HCT116 (cell line): ENCODE results near the gene SEC24D. TPM values are rescaled to one million over a fixed set of nuclear protein-coding genes. Genes with fewer than 3 reads are reported as not detected.
"Not testable (repeated sequence)": the region's sequence is repeated elsewhere in the genome, so short reads cannot be mapped to it uniquely, and the experiment has no call there.

ENCODE experiments used
- ATAC-seq: fragments of 200-7000 bp; cut with Tn5 transposase; 2 replicates; pipeline ENCODE4 v1.9.1; 2020; ENCODE audit warnings: mild to moderate bottlenecking, moderate library complexity
- BruUV-seq: library from RNA; stranded (reverse); fragments of 400-500 nt; replicated peaks from 2 replicates; lab custom pipeline; 2021; lab: Mats Ljungman, UMichigan
- CTCF ChIA-PET: fragments of 300-600 bp; sonication (Branson Sonifier 250); formaldehyde crosslinking; loops from one replicate; lab custom pipeline; 2021; ENCODE audit warnings: antibody characterized with exemption; lab: Charles Lee
- POLR2A ChIA-PET: fragments of 300-600, 350-600 bp; sonication (Branson Sonifier 250); formaldehyde crosslinking; loops from one replicate; lab custom pipeline; 2021; ENCODE audit warnings: antibody characterized with exemption; lab: Charles Lee
- RAD21 ChIA-PET, 2 experiments: fragments of 300-600 bp; sonication (Branson Sonifier 250); formaldehyde crosslinking; loops; one replicate each; lab custom pipeline; 2023; ENCODE audit warnings: low total read pairs in 2 of 2; ENCODE audit not compliant: uncharacterized antibody in 2 of 2, unreplicated experiment in 2 of 2, low non-redundant PET in 1 of 2; lab: Charles Lee
- DNase-seq: peaks from one replicate; pipeline ENCODE4 v3.0.0-alpha.2; 2010; ENCODE audit warnings: low read depth, low spot score
- H2AFZ ChIP-seq: fragments of 200-600 bp; shearing (Covaris generic), sonication (generic); 2 replicates; pipeline ENCODE4 v1.6.1; 2017; ENCODE audit warnings: low read depth, mixed run types, mixed read lengths, antibody characterized with exemption, low read length; ENCODE audit not compliant: poor library complexity, severe bottlenecking
- H3K27ac ChIP-seq: 2 replicates; pipeline ENCODE4 v1.5.1; 2012; ENCODE audit warnings: low read depth, low read length
- H3K27me3 ChIP-seq: fragments of 200-600 bp; sonication (generic); 2 replicates; pipeline ENCODE4 v1.6.1; 2016; ENCODE audit warnings: mixed run types, low read length, mixed read lengths; ENCODE audit not compliant: insufficient read depth
- H3K36me3 ChIP-seq, 2 experiments: fragments of 200-500 bp in 1 of 2; fragments of 200-600 bp in 1 of 2; sonication (Bioruptor generic) in 1 of 2; sonication (generic) in 1 of 2; 2 replicates each; pipeline versions ENCODE4 v1.5.1 to v1.6.1; 2014 to 2016; ENCODE audit warnings: low read length in 2 of 2, inconsistent platforms in 1 of 2, mixed read lengths in 1 of 2, mixed run types in 1 of 2; ENCODE audit not compliant: insufficient read depth in 2 of 2, control insufficient read depth in 1 of 2
- H3K4me1 ChIP-seq, 2 experiments: fragments of 200-600 bp in 1 of 2; sonication (generic) in 1 of 2; 2 replicates each; pipeline versions ENCODE4 v1.5.1 to v1.6.1; 2012 to 2017; ENCODE audit warnings: low read length in 2 of 2, inconsistent platforms in 1 of 2, mild to moderate bottlenecking in 1 of 2, mixed read lengths in 1 of 2, mixed run types in 1 of 2, moderate library complexity in 1 of 2; ENCODE audit not compliant: insufficient read depth in 2 of 2, control insufficient read depth in 1 of 2
- H3K4me2 ChIP-seq: fragments of 200-600 bp; sonication (generic); 2 replicates; pipeline ENCODE4 v1.6.1; 2017; ENCODE audit warnings: mixed run types, low read length, mixed read lengths
- H3K4me3 ChIP-seq, 2 experiments: fragments of 200-600 bp in 1 of 2; sonication (generic) in 1 of 2; replicated peaks in 1 of 2; 2 replicates each; pipeline ENCODE4 v1.5.1; 2011 to 2016; ENCODE audit warnings: low read length in 2 of 2, control low read depth in 1 of 2, low read depth in 1 of 2, mild to moderate bottlenecking in 1 of 2, mixed read lengths in 1 of 2, mixed run types in 1 of 2
- H3K79me2 ChIP-seq: fragments of 200-600 bp; sonication (generic); 2 replicates; pipeline ENCODE4 v1.6.1; 2017; ENCODE audit warnings: mild to moderate bottlenecking, mixed run types, low read length, moderate library complexity, mixed read lengths; ENCODE audit not compliant: insufficient read depth
- H3K9ac ChIP-seq: fragments of 200-600 bp; sonication (generic); 2 replicates; pipeline ENCODE4 v1.6.1; 2016; ENCODE audit warnings: low read length, mixed read lengths
- H3K9me2 ChIP-seq: fragments of 200-600 bp; sonication (generic), shearing (Covaris generic); 2 replicates; pipeline ENCODE4 v1.6.1; 2017; ENCODE audit warnings: mixed run types, mild to moderate bottlenecking, moderate library complexity; ENCODE audit not compliant: insufficient read depth
- H3K9me3 ChIP-seq, 2 experiments: fragments of 200-500 bp in 1 of 2; fragments of 200-600 bp in 1 of 2; sonication (Bioruptor generic) in 1 of 2; sonication (generic) in 1 of 2; 2 replicates each; pipeline ENCODE4 v1.6.1; 2014 to 2017; ENCODE audit warnings: low read length in 2 of 2, mixed read lengths in 2 of 2, inconsistent platforms in 1 of 2, low read depth in 1 of 2, mild to moderate bottlenecking in 1 of 2, mixed run types in 1 of 2, moderate library complexity in 1 of 2; ENCODE audit not compliant: control insufficient read depth in 1 of 2, insufficient read depth in 1 of 2
- H4K20me1 ChIP-seq: fragments of 200-600 bp; sonication (generic), shearing (Covaris generic); 2 replicates; pipeline ENCODE4 v1.6.1; 2017; ENCODE audit warnings: mixed run types, mild to moderate bottlenecking, moderate library complexity; ENCODE audit not compliant: insufficient read depth
- intact Hi-C: fragments of 100-400 bp; cut with micrococcal nuclease; formaldehyde crosslinking; loops from 2 replicates; pipeline ENCODE4 v1.10.0; 2022
- total RNA-seq: library from RNA; stranded (reverse); gene quantifications from one replicate; pipeline ENCODE4 v1.2.1, GENCODE V29; 2021; ENCODE audit not compliant: unreplicated experiment

SEC24D gene
- total RNA-seq, 1 experiment from 2014 or later, result 28.5 TPM

GRCh38 chr4:118777649-118778048, 58.3 kb downstream of the SEC24D start:
- H3K27me3 ChIP-seq, H3K4me2 ChIP-seq, BruUV-seq, RAD21 ChIA-PET, intact Hi-C loops, H3K9me2 ChIP-seq, DNase-seq, H3K9ac ChIP-seq, H3K36me3 ChIP-seq, H3K27ac ChIP-seq, H3K9me3 ChIP-seq, H3K4me1 ChIP-seq, CTCF ChIA-PET, H3K4me3 ChIP-seq, ATAC-seq, H3K79me2 ChIP-seq, POLR2A ChIA-PET, H2AFZ ChIP-seq, H4K20me1 ChIP-seq: not testable (repeated sequence)

GRCh38 chr4:118776955-118777640, 58.8 kb downstream of the SEC24D start:
- H3K27me3 ChIP-seq, ATAC-seq, H3K4me2 ChIP-seq, H3K9me2 ChIP-seq, RAD21 ChIA-PET, DNase-seq, intact Hi-C loops, H3K79me2 ChIP-seq, H3K36me3 ChIP-seq, H3K4me1 ChIP-seq, H2AFZ ChIP-seq, CTCF ChIA-PET, H3K4me3 ChIP-seq, BruUV-seq, POLR2A ChIA-PET, H3K9me3 ChIP-seq, H3K27ac ChIP-seq, H4K20me1 ChIP-seq, H3K9ac ChIP-seq: not testable (repeated sequence)
